Femur (tissue), 1 donor: ENCODE data around the gene TMEM31.
A peak's percentile ranks its signal among the peaks of the same experiment; 100 is the strongest.
"Not testable (repeated sequence)": the region's sequence is repeated elsewhere in the genome, so short reads cannot be mapped to it uniquely, and the experiment has no call there.

Experiments used
- DNase-seq: peaks from one replicate; pipeline ENCODE4 v3.0.0-alpha.2; 2017

The TMEM31 gene

DNA sequence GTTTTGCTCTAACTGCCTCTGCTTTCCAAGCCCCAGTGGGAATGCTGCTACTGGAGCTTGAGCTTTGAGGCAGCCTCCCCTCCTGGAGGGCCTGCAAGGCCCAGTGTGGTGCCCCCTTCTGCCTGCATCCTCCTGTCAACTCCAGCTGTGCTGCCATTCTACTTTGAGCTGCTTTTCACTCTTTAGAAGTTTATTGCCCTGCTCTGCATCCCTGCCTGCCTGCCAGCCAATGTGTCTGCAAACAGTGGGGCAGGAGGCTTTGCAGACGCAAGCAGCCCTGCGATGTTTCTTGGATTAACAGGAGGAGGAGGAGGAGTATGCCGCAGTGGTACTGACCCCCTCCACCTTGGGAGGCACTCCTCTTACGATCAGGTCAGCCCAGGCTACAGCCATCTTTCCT lies 16.4 kb downstream of the TMEM31 start:
- DNase-seq: no peak

DNA sequence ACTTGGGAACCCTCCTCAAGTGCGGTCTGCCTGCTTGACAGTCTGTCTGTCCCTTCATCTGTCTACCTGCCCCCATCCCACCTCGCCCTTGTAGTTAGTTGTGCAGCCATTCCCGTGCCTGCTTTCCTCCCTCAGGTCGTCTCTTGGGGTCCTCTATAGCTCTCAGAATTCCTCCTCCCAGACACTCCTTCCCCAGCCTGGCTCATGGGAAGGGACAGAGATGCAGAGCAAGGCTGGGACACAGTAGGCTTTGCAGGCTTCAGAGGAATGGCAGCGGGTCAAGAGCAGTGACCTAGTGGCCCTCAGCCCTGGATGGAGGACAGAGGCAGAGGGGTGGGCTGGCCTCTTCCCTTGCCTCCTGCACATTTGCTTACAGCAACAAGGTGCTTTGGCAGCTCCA lies 18.3 kb downstream of the TMEM31 start:
- no peak for DNase-seq

DNA sequence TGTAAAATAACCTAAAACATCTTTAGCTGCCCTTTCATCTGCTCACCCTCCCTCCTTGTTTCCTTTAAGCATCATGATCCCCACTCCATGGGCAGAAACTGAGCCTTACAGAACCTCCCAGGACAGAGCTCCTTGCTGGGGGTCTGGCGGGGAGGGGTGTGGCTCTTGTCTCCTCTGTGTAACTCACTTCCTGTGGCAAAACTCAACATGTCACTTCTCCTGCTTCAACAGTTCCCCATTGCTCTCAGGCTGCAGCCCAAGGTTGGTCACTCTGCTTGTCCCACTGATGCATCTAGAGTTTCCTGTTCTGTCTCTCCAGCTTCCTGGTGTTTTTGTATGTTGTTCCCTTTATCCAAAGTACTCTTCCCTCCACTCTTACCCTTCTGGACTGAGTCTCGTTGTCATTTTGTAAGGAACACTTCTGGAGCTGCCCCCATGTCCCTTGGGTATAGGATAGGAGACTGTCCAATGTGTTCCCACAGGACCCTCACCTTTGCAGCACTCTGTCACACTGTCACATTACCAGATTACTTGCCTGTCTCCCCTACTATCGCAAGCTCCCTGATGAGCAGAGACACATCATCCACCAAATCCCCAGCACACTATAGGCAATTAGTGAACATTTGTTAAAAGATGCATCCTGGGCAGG lies 19.6 kb downstream of the TMEM31 start:
- DNase-seq: no peak

DNA sequence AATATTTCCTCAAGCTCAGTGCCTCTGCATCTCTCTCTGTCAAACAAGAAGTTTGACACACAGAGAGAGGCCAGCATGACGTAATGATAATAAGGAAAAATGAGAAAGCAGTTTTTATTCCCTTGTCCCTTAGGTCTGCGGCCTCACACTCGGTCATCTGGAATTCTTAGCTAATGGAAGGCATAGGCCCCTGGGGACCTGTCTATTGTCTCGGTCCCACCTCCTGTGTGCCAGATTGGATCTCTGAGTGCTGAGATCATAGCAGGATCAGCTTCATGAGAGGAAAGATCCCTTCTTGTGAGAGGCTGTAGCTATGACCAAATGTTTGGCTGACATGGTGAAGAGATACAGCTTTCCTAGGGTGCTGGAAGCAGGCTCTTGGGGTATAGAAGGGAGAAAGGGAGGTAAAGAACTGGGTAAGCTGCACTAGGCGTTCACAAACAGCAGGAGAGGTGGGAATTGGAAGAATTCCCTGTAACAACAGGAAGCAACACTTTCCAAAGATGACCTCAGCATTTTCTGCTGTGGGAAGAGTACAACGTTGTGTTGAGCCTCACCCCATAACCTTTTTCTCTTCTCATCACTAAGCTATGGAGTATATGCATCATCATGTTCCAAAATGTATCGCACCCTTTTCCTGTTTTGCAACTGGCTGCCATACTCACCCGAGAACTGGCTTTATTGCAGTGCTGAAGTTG lies 20.2 kb downstream of the TMEM31 start:
- DNase-seq: peak; percentile 59

DNA sequence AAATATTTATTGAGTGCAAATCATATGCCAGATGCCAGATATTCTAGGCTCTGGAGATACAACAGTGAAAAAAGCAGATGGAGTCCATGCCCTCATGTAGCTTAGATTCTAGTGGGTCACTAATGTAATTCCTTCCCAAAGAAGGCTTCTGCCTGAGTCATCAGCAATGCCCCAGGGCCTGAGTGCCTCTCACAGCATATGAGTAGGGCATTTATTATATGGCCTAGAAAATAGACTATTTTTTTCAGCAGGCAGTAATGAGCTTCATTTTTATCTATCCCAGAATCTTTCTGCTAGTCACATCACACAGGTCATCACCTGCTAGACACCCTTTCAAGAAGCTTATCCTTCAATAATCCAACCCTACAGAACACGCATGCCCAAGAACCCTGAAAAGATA lies 22.3 kb downstream of the TMEM31 start:
- no peak for DNase-seq

DNA sequence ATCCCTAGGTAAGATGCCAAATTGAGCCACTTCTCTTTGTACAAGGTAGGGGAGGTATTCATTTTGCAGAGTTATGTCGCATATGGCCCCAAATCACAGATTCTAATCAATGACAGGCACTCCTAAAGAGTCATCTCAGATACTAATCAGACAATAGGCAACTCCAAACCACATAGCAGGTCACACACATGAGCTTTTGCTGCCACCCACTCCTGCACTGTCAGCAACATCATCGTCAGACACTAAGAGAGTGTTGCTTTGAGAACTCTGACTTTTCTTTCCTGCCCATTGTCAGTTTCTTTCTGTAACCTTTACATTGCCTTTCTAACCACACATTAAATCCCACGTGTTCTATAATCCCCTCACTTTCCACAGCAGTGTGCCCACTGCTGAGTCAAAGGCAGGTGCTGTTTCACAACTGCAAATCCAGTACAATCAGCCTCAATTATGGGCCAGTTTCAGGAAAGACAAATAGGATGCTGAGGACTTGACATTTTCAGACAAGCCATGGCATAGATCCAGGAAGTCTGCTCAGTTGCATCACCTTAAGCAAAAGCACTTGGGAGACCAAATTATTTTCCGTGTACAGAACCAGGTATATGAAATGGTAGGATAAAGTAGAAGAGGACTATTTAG lies 23.5 kb downstream of the TMEM31 start:
- DNase-seq: no peak

DNA sequence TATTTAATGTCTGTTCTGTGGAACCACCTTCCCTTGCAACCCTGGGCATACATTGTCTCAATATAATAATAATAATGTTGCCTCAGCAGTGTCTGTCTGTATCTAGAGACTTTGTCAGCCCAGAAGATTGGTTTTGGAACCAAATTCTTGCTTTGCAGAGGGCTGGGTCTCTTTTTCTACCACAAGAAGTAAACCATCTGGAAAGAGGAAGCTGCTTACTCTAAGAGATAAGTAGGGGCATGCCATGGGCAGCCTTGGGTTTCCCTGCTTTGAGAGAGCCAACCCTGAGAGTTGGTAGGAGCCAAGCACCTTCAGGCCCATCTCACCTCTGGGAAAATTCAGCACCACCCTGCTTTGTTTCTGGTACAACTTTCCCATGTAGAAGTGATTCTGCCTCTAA lies 27.0 kb downstream of the TMEM31 start:
- no peak for DNase-seq

DNA sequence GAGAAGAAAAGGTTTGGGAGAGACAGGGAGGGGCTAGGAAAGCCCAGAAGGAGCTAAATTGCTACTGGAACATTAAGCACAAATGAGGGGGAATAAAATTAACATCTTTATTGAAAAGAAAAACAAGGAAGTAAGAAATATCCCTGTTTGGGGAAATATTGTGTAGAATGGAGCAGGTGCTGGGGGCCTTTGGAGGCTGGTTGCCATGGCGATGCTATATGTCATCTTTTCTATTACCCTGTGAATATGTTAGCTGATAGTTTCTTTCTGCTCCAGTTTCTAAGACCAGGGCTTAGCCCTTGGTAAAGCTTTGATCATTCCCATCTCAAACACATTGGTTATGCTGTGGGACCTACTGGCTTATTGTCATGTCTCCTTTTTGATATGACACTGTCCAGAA lies 28.7 kb downstream of the TMEM31 start:
- no peak for DNase-seq

DNA sequence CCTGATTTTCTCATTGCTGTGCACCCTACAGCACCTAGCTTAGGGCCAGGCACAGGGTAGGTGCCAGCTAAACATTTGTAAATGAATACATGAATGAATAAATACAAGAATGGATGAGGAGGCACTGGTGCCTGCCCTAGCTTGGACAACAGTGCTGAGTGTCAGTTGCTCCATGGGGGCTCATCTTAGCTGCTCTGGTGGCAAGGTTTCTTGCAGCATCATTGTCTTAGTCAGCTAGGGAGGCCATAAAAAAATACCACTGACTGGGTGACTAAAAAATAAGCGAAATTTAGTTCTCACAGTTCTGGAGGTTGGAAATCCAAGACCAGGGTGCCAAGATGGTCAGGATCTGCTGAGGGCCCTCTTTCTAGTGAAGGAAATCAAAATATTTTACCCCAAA lies 31.2 kb downstream of the TMEM31 start:
- no peak for DNase-seq

DNA sequence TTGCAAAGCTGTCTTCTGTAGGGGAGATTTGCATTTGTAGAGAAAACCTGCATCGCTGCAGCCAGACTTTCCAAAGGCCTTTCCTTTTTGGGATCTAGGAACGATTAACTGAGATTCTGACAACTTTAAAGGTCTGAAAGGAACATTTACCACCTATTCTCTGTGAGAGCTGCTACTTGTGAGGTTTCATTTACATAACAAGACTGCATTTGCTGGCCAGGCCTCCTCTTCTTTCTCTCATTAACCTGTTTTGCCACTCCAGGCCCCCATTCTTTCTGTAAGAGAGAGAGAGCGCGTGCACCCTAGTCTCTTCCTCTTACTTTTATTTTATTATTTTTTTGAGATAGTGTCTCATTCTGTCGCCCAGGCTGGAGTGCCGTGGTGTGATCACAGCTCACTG lies 31.6 kb downstream of the TMEM31 start:
- no peak for DNase-seq

DNA sequence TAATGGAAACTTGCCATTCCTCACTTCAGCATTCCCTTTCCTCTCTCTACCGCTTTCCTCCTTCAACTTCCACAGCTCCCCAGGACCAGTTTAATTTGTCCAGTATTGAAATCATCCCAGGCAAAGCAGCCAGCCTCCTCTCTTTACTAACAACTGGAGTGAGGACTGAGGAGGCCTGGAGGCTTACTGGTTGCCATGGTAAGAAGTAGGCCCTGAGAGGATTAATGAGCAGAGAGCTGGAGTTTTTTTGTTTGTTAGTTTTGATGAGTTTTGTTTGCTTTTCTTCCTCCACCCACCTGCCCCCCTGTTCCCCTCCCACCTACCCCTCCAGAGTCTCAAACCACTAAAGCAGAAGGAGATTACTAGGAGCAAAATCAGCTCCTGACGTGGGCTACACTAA lies 36.5 kb downstream of the TMEM31 start:
- DNase-seq: no peak

DNA sequence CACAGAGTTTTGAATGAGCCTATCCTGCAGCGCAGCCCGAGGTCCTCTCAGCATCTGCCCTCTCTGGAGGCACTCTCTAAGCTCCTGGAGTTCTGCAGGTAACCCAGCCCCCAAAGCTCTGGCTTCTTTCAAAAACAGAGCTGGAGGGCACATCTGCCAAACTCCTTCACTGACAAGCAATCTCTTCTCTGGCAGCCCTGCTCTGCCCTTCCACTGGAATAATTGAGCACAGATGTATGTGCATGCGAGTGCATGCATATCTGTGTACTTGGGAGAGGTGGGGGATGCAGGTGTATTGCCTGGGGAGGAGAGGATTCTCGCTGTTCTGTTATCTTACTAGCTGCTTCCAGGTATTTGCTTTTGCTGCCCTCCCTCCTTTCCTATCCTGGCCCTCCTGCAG lies 43.7 kb downstream of the TMEM31 start:
- no peak for DNase-seq

DNA sequence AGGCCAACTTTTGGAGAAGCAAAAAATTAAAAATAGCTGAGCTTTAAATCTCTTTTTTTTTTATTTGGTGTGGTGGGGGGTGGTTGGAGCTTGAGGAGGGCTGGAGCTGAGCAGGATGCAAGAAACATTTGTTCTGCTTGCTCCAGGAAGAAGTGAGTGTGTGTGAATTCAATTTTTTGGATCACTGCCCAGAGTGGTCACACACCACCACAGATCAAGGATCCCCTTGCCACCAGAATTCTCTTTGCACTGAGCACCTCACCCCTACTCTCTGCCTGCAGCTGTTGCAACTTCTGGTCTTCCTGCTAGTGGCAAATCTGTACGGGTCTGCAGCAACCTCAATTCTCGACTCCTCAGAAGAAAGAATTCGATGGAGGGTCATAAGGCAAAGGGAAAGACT lies 46.0 kb downstream of the TMEM31 start:
- no peak for DNase-seq

DNA sequence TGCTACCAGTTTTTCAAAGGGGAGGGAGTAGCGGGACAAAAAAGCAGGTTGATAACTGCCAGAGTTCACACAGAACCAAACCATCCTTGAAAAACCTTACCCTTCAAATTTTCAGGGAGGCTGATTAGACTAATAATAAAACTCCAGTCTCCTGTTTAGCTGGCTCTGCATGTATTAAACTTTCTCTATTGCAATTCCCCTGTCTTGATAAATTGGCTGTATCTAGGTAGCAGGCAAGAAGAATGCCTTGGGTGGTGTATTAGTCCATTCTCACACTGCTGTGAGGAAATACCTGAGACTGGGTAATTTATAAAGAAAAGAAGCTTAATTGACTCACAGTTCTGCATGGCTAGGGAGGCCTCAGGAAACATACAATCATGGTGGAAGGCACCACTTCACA lies 47.8 kb downstream of the TMEM31 start:
- DNase-seq: no peak

DNA sequence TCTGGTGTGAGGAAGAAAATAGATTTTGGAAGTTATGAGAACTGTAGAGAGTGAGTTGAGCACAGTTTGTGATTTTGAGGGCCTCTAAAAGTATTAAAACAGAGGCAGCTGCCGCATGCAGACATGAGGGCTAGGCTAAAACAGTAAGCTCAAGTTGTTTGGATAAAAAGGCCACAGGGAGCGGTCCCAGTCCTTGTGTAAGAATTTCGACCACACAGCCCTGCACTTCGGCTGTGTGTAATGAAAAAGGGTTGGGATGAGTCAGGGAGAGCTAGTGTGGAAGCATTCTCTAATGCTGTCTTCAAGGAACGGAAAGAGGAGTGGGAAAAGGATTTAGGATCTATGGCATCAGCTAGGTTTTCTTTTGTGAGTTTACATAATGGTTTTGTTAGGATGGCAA lies 52.8 kb downstream of the TMEM31 start:
- DNase-seq: not testable (repeated sequence)
